ENCODE measurements around the gene VMP1. TPM values are rescaled to one million over a fixed set of nuclear protein-coding genes. Genes with fewer than 3 reads are reported as not detected.

Gene VMP1
- total RNA-seq, 2 experiments from 2014 or later = 29.2 to 38.0 TPM

DNA sequence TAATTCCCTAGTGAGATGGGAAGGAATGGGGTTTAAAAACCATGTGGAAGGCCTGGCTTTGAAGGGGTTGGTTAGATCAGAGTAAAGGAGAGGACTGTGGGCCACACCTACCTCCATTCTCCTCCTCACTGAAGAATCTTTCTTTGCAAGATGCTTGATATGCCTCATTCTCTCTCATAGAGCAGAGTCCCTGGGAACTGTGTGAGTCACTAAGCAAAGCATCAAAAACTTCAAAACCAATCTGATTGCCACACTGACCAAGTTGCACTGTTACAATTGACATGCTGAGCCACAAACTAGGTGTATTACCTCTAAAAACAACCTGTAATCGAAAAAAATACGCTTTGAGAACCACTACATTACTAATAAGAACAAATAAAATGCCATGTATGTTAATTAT, 183.3 kb downstream of the VMP1 start:
- no peak overlapping the region for H3K4me3 ChIP-seq (ENCODE audit: low read depth, low read length, poor library complexity, severe bottlenecking)
- H4K20me1 ChIP-seq (ENCODE audit: insufficient read depth, low read length) = 0 out of 2 replicates have a peak, but pooled peaks cover 5% of the 10 kb centered on the region
- H2AFZ ChIP-seq (ENCODE audit: low read length) = no peak overlapping the region
- H3K4me1 ChIP-seq (ENCODE audit: insufficient read depth, low read length, poor library complexity, severe bottlenecking) = peaks cover 13% of the 10 kb centered on the region
- H3K36me3 ChIP-seq (ENCODE audit: insufficient read depth, low read length) = peaks cover 27% of the 10 kb centered on the region; the same call in 1 of the 2 replicates
- TF ChIP-seq EZH2phosphoT487 (IDR thresholded peaks at IDR 0.05; ENCODE audit: borderline replicate concordance, low read depth, low read length) = no peak
- TF ChIP-seq CTCF (conservative IDR thresholded peaks at IDR 0.05; ENCODE audit: low read length) = no peak
- no peaks in the 10 kb centered on the region for H3K9me2 ChIP-seq (ENCODE audit: insufficient read depth, low read length)
- H3K27ac ChIP-seq (ENCODE audit: low read depth, low read length, poor library complexity, severe bottlenecking) = no peak overlapping the region
- H3K79me2 ChIP-seq (ENCODE audit: insufficient read depth, low read depth, low read length) = peaks cover 43% of the 10 kb centered on the region
- intact Hi-C loops (cut with micrococcal nuclease; ENCODE audit: unreplicated experiment) = loop anchor here (5.0 kb wide), 1 partner anchor 733 kb away; the partner anchor contains the start of genes PRR11 and SKA2
- CTCF ChIA-PET (ENCODE audit: unreplicated experiment) = no interaction called here
- H3K9me3 ChIP-seq (ENCODE audit: low read length) = no peaks in the 10 kb centered on the region
- no peak for DNase-seq (ENCODE audit: low spot score)
- TSS peak; percentile 39 for BruUV-seq (replicated peaks)
- POLR2A ChIA-PET = interaction anchor here (0.6 kb wide), 1 partner anchor 30 kb away, joined by 3 read pairs; no protein-coding TSS in a partner anchor
- 0 out of 2 replicates have a peak overlapping the region, but pooled peaks have one; percentile 78 for H3K4me2 ChIP-seq (ENCODE audit: low read length)

Small RNA genes lying within 50 kb of the gene (microRNA-seq; reads per million reads assigned to microRNA genes)
- 43,930 reads per million, percentile 98 among the genes with 10 or more reads in this experiment for gene MIR21 (ENCODE audit: borderline replicate concordance)

Small RNA genes lying within 50 kb of the gene (small RNA-seq; reads per million reads assigned to genes)
- gene AC040904.1 (not detected), gene RNU6-450P (not detected)

Other genes starting within 250 kb of the VMP1 start
- gene DHX40, start 142.0 kb upstream of the VMP1 start, total RNA-seq (2014; rRNA removed; shearing (Covaris generic)) = 28.6 and 31.4 TPM in 2 replicates
- gene DHX40, start 142.0 kb upstream of the VMP1 start, total RNA-seq (2022) = 32.8 and 33.2 TPM in 2 replicates
- 123 and 155 TPM in 2 replicates for gene CLTC, start 87.8 kb upstream of the VMP1 start, total RNA-seq (2014; rRNA removed; shearing (Covaris generic))
- gene CLTC, start 87.8 kb upstream of the VMP1 start, total RNA-seq (2022) = 214 and 227 TPM in 2 replicates
- 27.0 and 33.6 TPM in 2 replicates for gene PTRH2, start 224 bp upstream of the VMP1 start, total RNA-seq (2014; rRNA removed; shearing (Covaris generic))
- 25.7 and 34.5 TPM in 2 replicates for gene PTRH2, start 224 bp upstream of the VMP1 start, total RNA-seq (2022)
- 8.6 and 11.5 TPM in 2 replicates for gene TUBD1, start 185.3 kb downstream of the VMP1 start, total RNA-seq (2014; rRNA removed; shearing (Covaris generic))
- gene TUBD1, start 185.3 kb downstream of the VMP1 start, total RNA-seq (2022) = 13.0 and 13.2 TPM in 2 replicates
- gene RPS6KB1, start 185.5 kb downstream of the VMP1 start, total RNA-seq (2014; rRNA removed; shearing (Covaris generic)) = 31.1 and 43.7 TPM in 2 replicates
- gene RPS6KB1, start 185.5 kb downstream of the VMP1 start, total RNA-seq (2022) = 47.1 and 53.6 TPM in 2 replicates

Measured in OCI-LY7 (cell line).